ENCODE data around the gene OR6N2.

- TF ChIP-seq, protein P1, sequence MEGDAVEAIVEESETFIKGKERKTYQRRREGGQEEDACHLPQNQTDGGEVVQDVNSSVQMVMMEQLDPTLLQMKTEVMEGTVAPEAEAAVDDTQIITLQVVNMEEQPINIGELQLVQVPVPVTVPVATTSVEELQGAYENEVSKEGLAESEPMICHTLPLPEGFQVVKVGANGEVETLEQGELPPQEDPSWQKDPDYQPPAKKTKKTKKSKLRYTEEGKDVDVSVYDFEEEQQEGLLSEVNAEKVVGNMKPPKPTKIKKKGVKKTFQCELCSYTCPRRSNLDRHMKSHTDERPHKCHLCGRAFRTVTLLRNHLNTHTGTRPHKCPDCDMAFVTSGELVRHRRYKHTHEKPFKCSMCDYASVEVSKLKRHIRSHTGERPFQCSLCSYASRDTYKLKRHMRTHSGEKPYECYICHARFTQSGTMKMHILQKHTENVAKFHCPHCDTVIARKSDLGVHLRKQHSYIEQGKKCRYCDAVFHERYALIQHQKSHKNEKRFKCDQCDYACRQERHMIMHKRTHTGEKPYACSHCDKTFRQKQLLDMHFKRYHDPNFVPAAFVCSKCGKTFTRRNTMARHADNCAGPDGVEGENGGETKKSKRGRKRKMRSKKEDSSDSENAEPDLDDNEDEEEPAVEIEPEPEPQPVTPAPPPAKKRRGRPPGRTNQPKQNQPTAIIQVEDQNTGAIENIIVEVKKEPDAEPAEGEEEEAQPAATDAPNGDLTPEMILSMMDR (IDR thresholded peaks at IDR 0.05): no peak
- TF ChIP-seq EP300 (IDR thresholded peaks at IDR 0.05) (no peak), POLR2A (IDR thresholded peaks at IDR 0.05) (no peak)
Observed at GRCh38 chr1:158830074-158830677, 49.2 kb upstream of the OR6N2 start.

All from tibial nerve (tissue), 4 donors.